Smooth muscle cell of the pulmonary artery (primary cell): ENCODE data around the gene PDZRN4. TPM values are rescaled to one million over a fixed set of nuclear protein-coding genes. Genes with fewer than 3 reads are reported as not detected.

Experiments used
- total RNA-seq: library from RNA; depleted of rRNA; stranded (reverse); fragments of >200 nt; gene quantifications from 2 replicates; pipeline ENCODE4 v1.2.3, GENCODE V29; 2014

PDZRN4 gene
- total RNA-seq = 0.07 TPM in 1 of 2 replicates, not detected in the other

DNA sequence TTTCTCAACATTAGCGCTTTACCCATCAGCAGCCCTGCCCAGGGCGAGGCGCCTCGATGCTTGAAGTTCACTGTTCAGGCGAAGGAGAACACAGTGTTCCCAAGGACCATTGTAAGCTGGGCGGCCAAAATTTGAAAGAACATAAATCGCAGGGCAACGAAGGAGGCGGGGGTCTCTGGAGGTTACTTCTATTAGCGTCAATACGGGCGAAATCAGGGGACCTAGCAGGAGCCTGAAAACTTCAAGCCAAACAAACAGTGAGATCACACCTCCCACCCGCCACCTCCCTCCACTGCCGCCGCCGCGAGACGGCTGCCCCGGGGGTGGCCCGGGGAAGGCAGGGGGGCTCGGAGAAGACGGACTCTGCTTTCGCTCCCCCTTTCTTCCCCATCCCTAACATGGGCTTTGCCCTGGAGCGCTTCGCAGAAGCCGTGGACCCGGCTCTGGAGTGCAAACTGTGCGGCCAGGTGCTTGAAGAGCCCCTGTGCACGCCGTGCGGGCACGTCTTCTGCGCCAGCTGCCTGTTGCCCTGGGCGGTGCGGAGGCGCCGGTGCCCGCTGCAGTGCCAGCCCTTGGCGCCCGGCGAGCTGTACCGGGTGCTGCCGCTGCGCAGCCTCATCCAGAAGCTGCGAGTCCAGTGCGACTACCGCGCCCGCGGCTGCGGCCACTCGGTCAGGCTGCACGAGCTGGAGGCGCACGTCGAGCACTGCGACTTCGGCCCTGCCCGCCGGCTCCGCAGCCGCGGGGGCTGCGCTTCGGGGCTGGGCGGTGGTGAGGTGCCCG lies at the start of gene PDZRN4:
Gene PDZRN4 (plus strand): TSS at position 263 of the 783 bp plus-strand sequence.

